GM12878 (cell line): Measurements from ENCODE around the gene PARP16. TPM values are rescaled to one million over a fixed set of nuclear protein-coding genes. Genes with fewer than 3 reads are reported as not detected.

ENCODE experiments used
- ATAC-seq: fragments of 200-7000 bp; cut with Tn5 transposase; 3 replicates; pipeline ENCODE4 v1.9.1; 2020; ENCODE audit warnings: mild to moderate bottlenecking, moderate library complexity
- BruUV-seq: library from RNA; stranded (reverse); fragments of 400-500 nt; replicated peaks from 2 replicates; lab custom pipeline; 2021; lab: Mats Ljungman, UMichigan
- CTCF ChIA-PET: fragments of 300-600 bp; sonication (Branson Sonifier 250); formaldehyde crosslinking; extraction: SDS; loops from one replicate; lab custom pipeline; 2021; ENCODE audit warnings: inconsistent platforms; lab: Yijun Ruan, JAX
- POLR2A ChIA-PET: fragments of 350-600 bp; formaldehyde crosslinking; extraction: SDS; loops from one replicate; lab custom pipeline; 2021; ENCODE audit warnings: inconsistent platforms; lab: Charles Lee
- RAD21 ChIA-PET: fragments of 300-600 bp; sonication (Branson Sonifier 250); formaldehyde crosslinking; loops from one replicate; lab custom pipeline; 2023; ENCODE audit warnings: antibody characterized with exemption; ENCODE audit not compliant: unreplicated experiment; lab: Charles Lee
- SMC1A ChIA-PET: fragments of 300-600 bp; sonication (Branson Sonifier 250); formaldehyde crosslinking; loops from one replicate; lab custom pipeline; 2023; ENCODE audit not compliant: unreplicated experiment, uncharacterized antibody; lab: Charles Lee
- DNase-seq: peaks from one replicate; pipeline ENCODE4 v3.0.0-alpha.2; 2011; ENCODE audit warnings: low read depth, low spot score
- FAIRE-seq: peaks from 3 replicates; lab custom pipeline; 2011; peaks lifted over from hg19 to GRCh38; lab: Jason Lieb, UNC
- H2AFZ ChIP-seq: 2 replicates; pipeline ENCODE4 v1.6.0; 2011; ENCODE audit warnings: low read depth, low read length, control low read depth; ENCODE audit not compliant: control insufficient read depth
- H3K27ac ChIP-seq: 2 replicates; pipeline ENCODE4 v1.5.1; 2011; ENCODE audit warnings: control low read depth; ENCODE audit not compliant: control insufficient read depth, insufficient read depth
- H3K27me3 ChIP-seq, 2 experiments: replicated peaks in 1 of 2; 2 replicates each; pipeline versions ENCODE4 v1.6.0 to v1.6.1; 2011; ENCODE audit warnings: low read length in 1 of 2; ENCODE audit not compliant: control insufficient read depth in 2 of 2, insufficient read depth in 2 of 2
- H3K36me3 ChIP-seq, 2 experiments: 2 replicates each; pipeline ENCODE4 v1.5.1; 2011; ENCODE audit warnings: low read length in 1 of 2; ENCODE audit not compliant: control insufficient read depth in 2 of 2, insufficient read depth in 2 of 2
- H3K4me1 ChIP-seq: 2 replicates; pipeline ENCODE4 v1.6.1; 2011; ENCODE audit warnings: mild to moderate bottlenecking, low read length, moderate library complexity, mixed read lengths; ENCODE audit not compliant: control insufficient read depth, insufficient read depth
- H3K4me2 ChIP-seq: 2 replicates; pipeline ENCODE4 v1.6.0; 2011; ENCODE audit warnings: control low read depth; ENCODE audit not compliant: control insufficient read depth, insufficient read depth
- H3K4me3 ChIP-seq: fragments of 200-600 bp; sonication (generic); 2 replicates; pipeline ENCODE4 v1.5.1; 2016
- H3K79me2 ChIP-seq: 2 replicates; pipeline ENCODE4 v1.6.0; 2011; ENCODE audit warnings: low read length; ENCODE audit not compliant: control insufficient read depth, insufficient read depth
- H3K9ac ChIP-seq: 2 replicates; pipeline ENCODE4 v1.8.0; 2011; ENCODE audit warnings: low read length, control low read depth, mixed read lengths; ENCODE audit not compliant: control insufficient read depth, insufficient read depth
- H3K9me3 ChIP-seq: replicated peaks from 3 replicates; pipeline ENCODE4 v1.5.1; 2011; ENCODE audit warnings: mild to moderate bottlenecking, low read length; ENCODE audit not compliant: control insufficient read depth, insufficient read depth
- H4K20me1 ChIP-seq: 2 replicates; pipeline ENCODE4 v1.6.0; 2011; ENCODE audit not compliant: control insufficient read depth, insufficient read depth
- ATF7 ChIP-seq: fragments of 450-650 bp; IDR thresholded peaks from 2 replicates; pipeline ENCODE4 v1.6.1; 2016; ENCODE audit warnings: low read depth, mild to moderate bottlenecking
- BCL11A ChIP-seq: IDR thresholded peaks from 2 replicates; pipeline ENCODE4 v1.6.1; 2011; ENCODE audit warnings: low read depth, low read length
- ETV6 ChIP-seq, 2 experiments: fragments of 450-650 bp in 1 of 2; IDR thresholded peaks in 1 of 2; conservative IDR thresholded peaks in 1 of 2; 2 replicates each; pipeline ENCODE4 v1.6.1; 2014; ENCODE audit warnings: antibody characterized with exemption in 1 of 2, borderline replicate concordance in 1 of 2, low read depth in 1 of 2, mild to moderate bottlenecking in 1 of 2, moderate library complexity in 1 of 2
- FOXK2 ChIP-seq: fragments of 450-650 bp; IDR thresholded peaks from 2 replicates; pipeline ENCODE4 v1.6.1; 2017; ENCODE audit warnings: mild to moderate bottlenecking, moderate library complexity
- FOXM1 ChIP-seq: IDR thresholded peaks from 2 replicates; pipeline ENCODE4 v1.6.1; 2012; ENCODE audit warnings: low read depth, mild to moderate bottlenecking, inconsistent platforms, low read length, moderate library complexity
- MEF2B ChIP-seq: fragments of 450-650 bp; IDR thresholded peaks from 2 replicates; pipeline ENCODE4 v1.6.1; 2018; ENCODE audit warnings: mild to moderate bottlenecking, moderate library complexity; ENCODE audit not compliant: partially characterized antibody, poor library complexity, severe bottlenecking
- MTA3 ChIP-seq: IDR thresholded peaks from 2 replicates; pipeline ENCODE4 v1.6.1; 2012; ENCODE audit warnings: low read length, inconsistent platforms, borderline replicate concordance
- MXI1 ChIP-seq: fragments of 150-350 bp; IDR thresholded peaks from 2 replicates; pipeline ENCODE4 v1.6.1; 2011; ENCODE audit warnings: low read depth, mild to moderate bottlenecking, inconsistent platforms, low read length, improper control_type of control experiment
- NR2C1 ChIP-seq: fragments of 450-650 bp; IDR thresholded peaks from 2 replicates; pipeline ENCODE4 v1.6.1; 2017; ENCODE audit warnings: antibody characterized with exemption, mild to moderate bottlenecking, moderate library complexity
- RAD51 ChIP-seq: fragments of 450-650 bp; IDR thresholded peaks from 2 replicates; pipeline ENCODE4 v1.6.1; 2016; ENCODE audit warnings: moderate library complexity, mild to moderate bottlenecking, inconsistent platforms
- WGBS: methylation state at CpG from one replicate; pipeline ENCODE4 v1.1.6; 2016; ENCODE audit warnings: low lambda C conversion rate; ENCODE audit not compliant: insufficient replicate concordance, insufficient coverage; ENCODE audit errors: missing lambda C conversion rate; 5-methylcytosine and 5-hydroxymethylcytosine counted together
- in situ Hi-C: fragments of 300-500 bp; cut with MboI; formaldehyde crosslinking; loops from 9 replicates; pipeline ENCODE4 v1.14.3; 2018; ENCODE audit warnings: mixed read lengths
- intact Hi-C: fragments of 100-400 bp; cut with micrococcal nuclease; formaldehyde crosslinking; loops from one replicate; pipeline ENCODE4 v1.14.2; 2022; ENCODE audit not compliant: unreplicated experiment
- polyA plus RNA-seq, 11 experiments: library from polyadenylated mRNA; depleted of rRNA in 4 of 11; unstranded in 6 of 11; stranded (reverse) in 5 of 11; fragments of >200 nt; fragmentation: Nextera tagmentation in 4 of 11; fragmentation: Illumina TruSeq in 1 of 11; extraction: Ambion mirVana in 4 of 11; extraction: Trizol in 1 of 11; gene quantifications; 1 replicate in 1 of 11; 2 replicates in 10 of 11; pipeline versions ENCODE4 v1.2.1 to v1.2.3, GENCODE V29; 2011 to 2016; ENCODE audit warnings: inconsistent platforms in 2 of 11, missing spikeins in 2 of 11, low read depth in 1 of 11
- total RNA-seq, 4 experiments: library from RNA; depleted of rRNA in 3 of 4; stranded (reverse); fragments of >200 nt in 3 of 4; fragmentation: Illumina TruSeq in 1 of 4; extraction: Trizol in 1 of 4; gene quantifications; 2 replicates each; pipeline versions ENCODE4 v1.2.1 to v1.2.3, GENCODE V29; 2013 to 2021
- TF ChIP-seq, protein P1 (sequence below): fragments of 450-650 bp; IDR thresholded peaks from 2 replicates; pipeline ENCODE4 v1.6.1; 2014; ENCODE audit warnings: mild to moderate bottlenecking
- TF ChIP-seq, protein P2 (sequence below): IDR thresholded peaks from 2 replicates; pipeline ENCODE4 v1.6.1; 2012; ENCODE audit warnings: low read depth, low read length, improper control_type of control experiment
- TF ChIP-seq, protein P3 (sequence below): fragments of 150-350 bp; IDR thresholded peaks from 2 replicates; pipeline ENCODE4 v1.6.1; 2014; ENCODE audit warnings: mild to moderate bottlenecking, low read depth, low read length

The PARP16 gene
- total and polyA plus RNA-seq, 10 of the 15 experiments (the other 5 are each of a cell fraction or from before 2014, with no cell fraction given), result 4.9 to 15.7 (median 9.9) TPM

DNA sequence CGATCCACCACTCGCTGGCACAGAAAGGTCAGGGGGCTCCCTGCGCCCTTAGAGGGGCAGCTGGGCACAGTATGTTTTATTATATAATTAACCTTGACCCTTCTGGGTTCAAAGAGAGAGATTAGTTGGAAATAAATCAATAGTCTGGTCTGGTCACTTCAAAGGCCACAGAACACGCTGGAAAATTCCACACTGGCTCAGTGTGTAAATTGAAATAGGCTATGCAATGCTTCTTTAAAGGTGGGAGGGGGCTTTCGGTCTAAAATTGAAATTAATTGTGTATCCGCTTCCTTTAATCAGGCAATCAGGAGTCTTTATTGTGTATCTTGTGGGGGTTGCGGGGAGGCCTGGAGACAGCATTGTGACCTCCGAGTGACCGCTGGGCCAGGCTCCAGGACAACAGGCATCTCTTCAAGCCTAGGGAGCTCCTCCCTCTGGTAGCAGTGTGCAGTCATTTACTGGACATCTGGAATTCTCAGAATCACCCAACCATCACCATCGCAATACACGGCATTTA lies 25.8 kb upstream of the PARP16 start:
- no peaks in the 10 kb centered on the region for H3K4me1 ChIP-seq
- ChIA-PET SMC1A (no interaction called here), POLR2A (no interaction called here), RAD21 (no interaction called here), CTCF (interaction anchor here (1.3 to 1.4 kb wide), 3 partner anchors 72 to 123 kb away, joined by 3 to 5 read pairs (median 5); no protein-coding TSS in a partner anchor)
- intact Hi-C loops, result no loop called here
- no peaks in the 10 kb centered on the region for H3K79me2 ChIP-seq
- H4K20me1 ChIP-seq, result no peaks in the 10 kb centered on the region
- H3K27me3 ChIP-seq, result no peaks in the 10 kb centered on the region
- no peak overlapping the region for H3K4me2 ChIP-seq
- no peak overlapping the region for H3K4me3 ChIP-seq
- H3K27ac ChIP-seq, result no peak overlapping the region
- TF ChIP-seq MTA3, result no peak
- TF ChIP-seq, protein P1, sequence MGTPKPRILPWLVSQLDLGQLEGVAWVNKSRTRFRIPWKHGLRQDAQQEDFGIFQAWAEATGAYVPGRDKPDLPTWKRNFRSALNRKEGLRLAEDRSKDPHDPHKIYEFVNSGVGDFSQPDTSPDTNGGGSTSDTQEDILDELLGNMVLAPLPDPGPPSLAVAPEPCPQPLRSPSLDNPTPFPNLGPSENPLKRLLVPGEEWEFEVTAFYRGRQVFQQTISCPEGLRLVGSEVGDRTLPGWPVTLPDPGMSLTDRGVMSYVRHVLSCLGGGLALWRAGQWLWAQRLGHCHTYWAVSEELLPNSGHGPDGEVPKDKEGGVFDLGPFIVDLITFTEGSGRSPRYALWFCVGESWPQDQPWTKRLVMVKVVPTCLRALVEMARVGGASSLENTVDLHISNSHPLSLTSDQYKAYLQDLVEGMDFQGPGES, result no peak
- H3K36me3 ChIP-seq, result no peaks in the 10 kb centered on the region
- no TSS peak for BruUV-seq
- WGBS, result 68% methylated on average over 11 of the region's 11 CpGs
- FAIRE-seq (no peak), ATAC-seq (no peak), DNase-seq (no peak)
- H2AFZ ChIP-seq, result no peak overlapping the region
- in situ Hi-C loops, result no loop called here
- no peak overlapping the region for H3K9ac ChIP-seq
- H3K9me3 ChIP-seq, result no peaks in the 10 kb centered on the region

DNA sequence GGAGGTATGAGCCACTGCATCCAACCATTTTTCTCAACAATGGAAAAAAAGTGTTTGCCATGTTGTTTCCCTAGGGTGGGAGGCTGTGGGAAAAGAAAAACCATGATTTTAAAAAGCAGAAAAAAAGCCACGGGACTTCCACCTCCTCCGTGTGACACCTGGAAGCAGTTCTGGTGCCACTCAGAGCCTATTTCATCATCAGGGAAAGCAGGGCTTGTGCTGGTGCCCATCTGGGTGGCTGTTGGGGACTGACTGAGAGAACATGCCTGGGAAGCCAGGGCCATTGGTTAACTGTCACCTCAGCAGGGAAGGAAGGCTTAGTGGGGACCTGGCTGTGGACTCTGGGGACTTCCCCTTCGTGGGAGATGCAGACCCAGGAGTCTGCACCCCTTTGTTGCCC lies 25.1 kb upstream of the PARP16 start:
- Histone ChIP-seq H3K36me3 (no peaks in the 10 kb centered on the region), H3K27me3 (no peaks in the 10 kb centered on the region), H3K27ac (no peak overlapping the region), H3K4me3 (no peak overlapping the region), H3K4me2 (no peak overlapping the region), H3K79me2 (no peaks in the 10 kb centered on the region), H3K9me3 (no peaks in the 10 kb centered on the region), H3K4me1 (no peaks in the 10 kb centered on the region), H3K9ac (no peak overlapping the region), H4K20me1 (no peaks in the 10 kb centered on the region), H2AFZ (no peak overlapping the region)
- CTCF ChIA-PET, result no interaction called here
- intact Hi-C loops (no loop called here), in situ Hi-C loops (no loop called here)
- FAIRE-seq (no peak), ATAC-seq (no peak), DNase-seq (no peak)
- POLR2A ChIA-PET, result no interaction called here
- SMC1A ChIA-PET, result no interaction called here
- RAD21 ChIA-PET, result no interaction called here
- BruUV-seq, result no TSS peak
- 4% methylated on average over 3 of the region's 3 CpGs for WGBS
- TF ChIP-seq ATF7 (no peak), MXI1 (no peak), NR2C1 (no peak), RAD51 (no peak), FOXM1 (no peak), ETV6 (conservative IDR thresholded peaks at IDR 0.05 in 1 of 2, IDR thresholded peaks at IDR 0.05 in 1 of 2; ENCODE audit: borderline replicate concordance in 1 of 2, low read depth in 1 of 2) (no peak), MEF2B (no peak), BCL11A (no peak), FOXK2 (no peak)
- TF ChIP-seq, protein P2, sequence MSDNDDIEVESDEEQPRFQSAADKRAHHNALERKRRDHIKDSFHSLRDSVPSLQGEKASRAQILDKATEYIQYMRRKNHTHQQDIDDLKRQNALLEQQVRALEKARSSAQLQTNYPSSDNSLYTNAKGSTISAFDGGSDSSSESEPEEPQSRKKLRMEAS, result no peak
- TF ChIP-seq, protein P3, sequence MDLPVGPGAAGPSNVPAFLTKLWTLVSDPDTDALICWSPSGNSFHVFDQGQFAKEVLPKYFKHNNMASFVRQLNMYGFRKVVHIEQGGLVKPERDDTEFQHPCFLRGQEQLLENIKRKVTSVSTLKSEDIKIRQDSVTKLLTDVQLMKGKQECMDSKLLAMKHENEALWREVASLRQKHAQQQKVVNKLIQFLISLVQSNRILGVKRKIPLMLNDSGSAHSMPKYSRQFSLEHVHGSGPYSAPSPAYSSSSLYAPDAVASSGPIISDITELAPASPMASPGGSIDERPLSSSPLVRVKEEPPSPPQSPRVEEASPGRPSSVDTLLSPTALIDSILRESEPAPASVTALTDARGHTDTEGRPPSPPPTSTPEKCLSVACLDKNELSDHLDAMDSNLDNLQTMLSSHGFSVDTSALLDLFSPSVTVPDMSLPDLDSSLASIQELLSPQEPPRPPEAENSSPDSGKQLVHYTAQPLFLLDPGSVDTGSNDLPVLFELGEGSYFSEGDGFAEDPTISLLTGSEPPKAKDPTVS, result no peak
- TF ChIP-seq, protein P1, result no peak
